CD14-positive monocyte (primary cell): Measurements from ENCODE around the gene FCN3. TPM values are rescaled to one million over a fixed set of nuclear protein-coding genes. Genes with fewer than 3 reads are reported as not detected.
A peak's percentile ranks its signal among the peaks of the same experiment; 100 is the strongest.

Source experiments
- DNase-seq, 3 donors: peaks; one replicate each; pipeline ENCODE4 v3.0.0-alpha.2; 2011 to 2022
- H2AFZ ChIP-seq: 2 replicates; pipeline ENCODE4 v1.6.0; 2012; ENCODE audit warnings: mild to moderate bottlenecking, low read depth, low read length, inconsistent platforms; ENCODE audit not compliant: insufficient read depth, poor library complexity, severe bottlenecking
- H3K27ac ChIP-seq, 2 donors: 1 replicate in 1 of 2; 2 replicates in 1 of 2; pipeline ENCODE4 v1.5.1; 2012 to 2013; ENCODE audit warnings: low read length in 2 of 2, control low read depth in 1 of 2, inconsistent platforms in 1 of 2, low read depth in 1 of 2, mild to moderate bottlenecking in 1 of 2
- H3K27me3 ChIP-seq, 2 donors: one replicate each; pipeline versions ENCODE4 v1.6.0 to v1.6.1; 2011 to 2013; ENCODE audit warnings: low read length in 2 of 2; ENCODE audit not compliant: control insufficient read depth in 2 of 2, insufficient read depth in 2 of 2
- H3K36me3 ChIP-seq, 2 donors: replicated peaks in 1 of 2; 1 replicate in 1 of 2; 2 replicates in 1 of 2; pipeline versions ENCODE4 v1.5.1 to v1.6.1; 2012 to 2013; ENCODE audit warnings: low read length in 2 of 2, control low read depth in 1 of 2, inconsistent platforms in 1 of 2, mild to moderate bottlenecking in 1 of 2; ENCODE audit not compliant: insufficient read depth in 2 of 2, control insufficient read depth in 1 of 2
- H3K4me1 ChIP-seq, 2 donors: 1 replicate in 1 of 2; 2 replicates in 1 of 2; pipeline versions ENCODE4 v1.5.1 to v1.6.1; 2012 to 2013; ENCODE audit warnings: low read length in 2 of 2, control low read depth in 1 of 2, inconsistent platforms in 1 of 2, mild to moderate bottlenecking in 1 of 2, moderate library complexity in 1 of 2; ENCODE audit not compliant: insufficient read depth in 2 of 2, control insufficient read depth in 1 of 2
- H3K4me2 ChIP-seq: replicated peaks from 2 replicates; pipeline ENCODE3; 2012; ENCODE audit warnings: low read length, moderate library complexity, mild to moderate bottlenecking; ENCODE audit not compliant: poor library complexity, severe bottlenecking; ENCODE audit errors: extremely low read depth
- H3K4me3 ChIP-seq, 3 experiments: fragments of 200-600 bp in 1 of 3; sonication (generic) in 1 of 3; replicated peaks in 1 of 3; 1 replicate in 2 of 3; 2 replicates in 1 of 3; pipeline ENCODE4 v1.5.1; 2011 to 2013; ENCODE audit warnings: low read length in 3 of 3, mild to moderate bottlenecking in 3 of 3, control low read depth in 2 of 3, low read depth in 2 of 3, inconsistent platforms in 1 of 3, moderate library complexity in 1 of 3
- H3K79me2 ChIP-seq: 2 replicates; pipeline ENCODE4 v1.6.0; 2012; ENCODE audit warnings: mild to moderate bottlenecking, control low read depth, inconsistent platforms, low read length, moderate library complexity; ENCODE audit not compliant: insufficient read depth
- H3K9ac ChIP-seq: 2 replicates; pipeline ENCODE4 v1.6.0; 2017; ENCODE audit warnings: low read length, mild to moderate bottlenecking; ENCODE audit not compliant: insufficient read depth, poor library complexity, severe bottlenecking
- H3K9me3 ChIP-seq, 2 donors: replicated peaks in 1 of 2; 1 replicate in 1 of 2; 2 replicates in 1 of 2; pipeline versions ENCODE4 v1.5.1 to v1.6.1; 2012 to 2013; ENCODE audit warnings: low read length in 2 of 2, control low read depth in 1 of 2; ENCODE audit not compliant: control insufficient read depth in 1 of 2, insufficient read depth in 1 of 2
- H4K20me1 ChIP-seq: 2 replicates; pipeline ENCODE4 v1.6.0; 2012; ENCODE audit warnings: mild to moderate bottlenecking, low read length, control low read depth, moderate library complexity; ENCODE audit not compliant: insufficient read depth
- H3K27ac Mint-ChIP-seq, 7 donors: one replicate each; pipeline ENCODE4 v1.8.0; 2020; ENCODE audit warnings: mild to moderate bottlenecking in 7 of 7, mixed read lengths in 7 of 7, moderate library complexity in 6 of 7, inconsistent platforms in 2 of 7
- H3K27me3 Mint-ChIP-seq, 3 donors: one replicate each; pipeline ENCODE4 v1.8.0; 2021 to 2022; ENCODE audit warnings: low read depth in 3 of 3, mild to moderate bottlenecking in 3 of 3, mixed read lengths in 3 of 3, moderate library complexity in 3 of 3, inconsistent platforms in 1 of 3
- H3K36me3 Mint-ChIP-seq, 2 donors: one replicate each; pipeline ENCODE4 v1.8.0; 2020; ENCODE audit warnings: mixed read lengths in 2 of 2, inconsistent platforms in 1 of 2, mild to moderate bottlenecking in 1 of 2
- H3K4me1 Mint-ChIP-seq: one replicate; pipeline ENCODE4 v1.8.0; 2020; ENCODE audit warnings: mild to moderate bottlenecking, mixed read lengths
- H3K4me3 Mint-ChIP-seq, 2 donors: one replicate each; pipeline ENCODE4 v1.8.0; 2020; ENCODE audit warnings: mild to moderate bottlenecking in 2 of 2, mixed read lengths in 2 of 2, moderate library complexity in 1 of 2
- H3K9me3 Mint-ChIP-seq, 7 donors: one replicate each; pipeline ENCODE4 v1.8.0; 2020 to 2022; ENCODE audit warnings: mixed read lengths in 7 of 7, mild to moderate bottlenecking in 6 of 7, moderate library complexity in 6 of 7, inconsistent platforms in 2 of 7
- WGBS: methylation state at CpG from one replicate; pipeline ENCODE4 v1.1.5; 2013; ENCODE audit warnings: missing lambda C conversion rate; ENCODE audit not compliant: insufficient coverage; 5-methylcytosine and 5-hydroxymethylcytosine counted together
- intact Hi-C, 2 donors: fragments of 100-400 bp; cut with micrococcal nuclease; formaldehyde crosslinking; loops; one replicate each; pipeline versions ENCODE4 v1.15.0 to v1.15.1; 2023
- polyA plus RNA-seq, 3 donors: library from polyadenylated mRNA; depleted of rRNA in 1 of 3; unstranded in 2 of 3; stranded (reverse) in 1 of 3; fragments of 300-500 nt in 2 of 3; fragments of >200 nt in 1 of 3; fragmentation: Illumina TruSeq in 2 of 3; gene quantifications; 1 replicate in 2 of 3; 2 replicates in 1 of 3; pipeline ENCODE4 v1.2.3, GENCODE V29; 2012 to 2021
- TF ChIP-seq, protein P1 (sequence below): fragments of 200-600 bp; IDR thresholded peaks from one replicate; pipeline ENCODE4 v1.8.0; 2022; ENCODE audit warnings: antibody characterized with exemption, mild to moderate bottlenecking

FCN3 gene
- polyA plus RNA-seq, 3 donors, result not detected

DNA sequence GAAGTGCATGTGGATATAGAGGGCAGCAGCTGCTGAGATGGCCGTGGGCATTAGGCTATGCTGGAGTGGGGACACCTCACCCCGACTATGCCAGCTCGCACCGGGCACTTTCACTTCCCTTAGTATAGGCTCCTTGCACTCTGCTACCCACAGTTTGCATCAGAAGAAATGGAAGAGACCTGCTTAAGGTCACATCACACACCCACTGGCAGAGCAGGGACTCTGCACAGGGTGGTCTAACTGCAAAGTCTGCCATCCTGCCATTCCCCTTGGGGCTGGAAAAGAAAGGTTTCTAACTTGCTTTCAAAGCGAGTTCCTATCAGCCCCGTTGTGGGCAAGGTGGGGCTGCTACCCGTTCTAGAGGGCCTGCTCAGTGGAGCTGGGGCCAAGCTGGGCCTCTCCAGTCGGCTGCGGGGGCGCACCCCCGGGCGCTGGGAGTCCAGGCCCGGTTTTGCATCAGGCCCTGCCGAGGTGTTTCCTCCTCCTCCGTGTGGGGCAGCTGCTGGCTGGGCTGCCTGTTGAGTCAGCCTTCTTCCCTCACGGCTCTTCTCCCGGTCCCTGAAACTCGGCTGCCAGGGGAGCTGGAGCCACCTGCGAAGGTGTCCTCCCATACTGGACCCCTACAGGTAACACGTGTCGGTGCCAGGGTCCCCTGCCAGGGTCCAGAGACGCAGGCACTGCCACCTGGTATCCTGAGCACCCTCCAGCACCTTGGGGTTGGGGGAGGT is 32.9 kb downstream of the FCN3 start, which contains the start of gene SYTL1:
SYTL1 (plus strand) TSS at position 498 of the 728 bp plus-strand sequence. CDS start 3,313 bp downstream, outside the sequence.
- Mint-ChIP-seq H3K4me3 (peak within 1 kb of the TSS; percentile 82 to 96), H3K4me1 (peaks cover 53% of the 10 kb centered on the region), H3K9me3 (no peaks in the 10 kb centered on the region), H3K36me3 (peaks cover 26 to 28% of the 10 kb centered on the region in 2 donors), H3K27ac (peak within 1 kb of the TSS; percentile 66 to 93 (median 84)), H3K27me3 (peaks cover 0 to 2% (median 0%) of the 10 kb centered on the region in 3 donors)
- H3K4me2 ChIP-seq, result peak within 1 kb of the TSS; percentile 96
- peak within 1 kb of the TSS; percentile 84 for H2AFZ ChIP-seq
- H3K9me3 ChIP-seq, result no peaks in the 10 kb centered on the region
- TF ChIP-seq, protein P1, sequence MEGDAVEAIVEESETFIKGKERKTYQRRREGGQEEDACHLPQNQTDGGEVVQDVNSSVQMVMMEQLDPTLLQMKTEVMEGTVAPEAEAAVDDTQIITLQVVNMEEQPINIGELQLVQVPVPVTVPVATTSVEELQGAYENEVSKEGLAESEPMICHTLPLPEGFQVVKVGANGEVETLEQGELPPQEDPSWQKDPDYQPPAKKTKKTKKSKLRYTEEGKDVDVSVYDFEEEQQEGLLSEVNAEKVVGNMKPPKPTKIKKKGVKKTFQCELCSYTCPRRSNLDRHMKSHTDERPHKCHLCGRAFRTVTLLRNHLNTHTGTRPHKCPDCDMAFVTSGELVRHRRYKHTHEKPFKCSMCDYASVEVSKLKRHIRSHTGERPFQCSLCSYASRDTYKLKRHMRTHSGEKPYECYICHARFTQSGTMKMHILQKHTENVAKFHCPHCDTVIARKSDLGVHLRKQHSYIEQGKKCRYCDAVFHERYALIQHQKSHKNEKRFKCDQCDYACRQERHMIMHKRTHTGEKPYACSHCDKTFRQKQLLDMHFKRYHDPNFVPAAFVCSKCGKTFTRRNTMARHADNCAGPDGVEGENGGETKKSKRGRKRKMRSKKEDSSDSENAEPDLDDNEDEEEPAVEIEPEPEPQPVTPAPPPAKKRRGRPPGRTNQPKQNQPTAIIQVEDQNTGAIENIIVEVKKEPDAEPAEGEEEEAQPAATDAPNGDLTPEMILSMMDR, result no peak
- 0% methylated on average over 15 of the region's 22 CpGs for WGBS
- peak within 1 kb of the TSS; percentile 39 to 87 (median 52) for H3K4me3 ChIP-seq
- H3K27me3 ChIP-seq, result no peaks in the 10 kb centered on the region
- intact Hi-C loops, result no loop called here
- H3K27ac ChIP-seq, result peak within 1 kb of the TSS; percentile 80 to 89
- H3K79me2 ChIP-seq, result peaks cover 35% of the 10 kb centered on the region
- H3K36me3 ChIP-seq, result peaks cover 6 to 19% of the 10 kb centered on the region in 2 donors
- H3K9ac ChIP-seq, result peak within 1 kb of the TSS; percentile 76
- DNase-seq, result peak; percentile 60 to 74 (median 66)
- peaks cover 44 to 55% of the 10 kb centered on the region in 2 donors for H3K4me1 ChIP-seq
- H4K20me1 ChIP-seq, result no peaks in the 10 kb centered on the region

DNA sequence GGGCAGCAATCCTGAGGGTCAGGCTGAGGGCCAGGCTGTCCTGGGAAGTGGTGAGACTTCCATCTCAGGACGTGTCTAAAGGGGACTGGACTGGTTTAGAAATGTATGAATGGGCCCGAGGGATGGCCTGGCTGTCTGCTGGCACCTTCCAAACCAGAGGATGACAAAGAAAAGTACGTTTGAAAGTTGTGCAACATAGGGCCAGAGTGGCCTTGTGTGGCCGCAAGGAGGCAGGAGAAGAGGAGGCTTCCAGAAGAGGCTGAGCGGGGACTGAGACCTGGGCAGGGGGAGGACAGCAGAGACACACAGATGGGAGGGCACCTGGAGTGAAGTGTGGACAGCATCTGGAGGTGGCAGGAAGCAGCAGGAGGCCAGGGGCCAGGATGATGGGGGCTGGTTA is 35.4 kb downstream of the FCN3 start:
- Histone ChIP-seq H3K9me3 (no peaks in the 10 kb centered on the region), H3K79me2 (peaks cover 22% of the 10 kb centered on the region), H3K4me1 (peaks cover 41 to 49% of the 10 kb centered on the region in 2 donors), H3K4me2 (no peak overlapping the region), H3K36me3 (peaks cover 26 to 27% of the 10 kb centered on the region in 2 donors), H4K20me1 (no peaks in the 10 kb centered on the region), H3K27me3 (no peaks in the 10 kb centered on the region), H3K4me3 (no peak overlapping the region), H3K27ac (no peak overlapping the region), H2AFZ (no peak overlapping the region), H3K9ac (no peak overlapping the region)
- WGBS, result 28% methylated on average over 5 of the region's 5 CpGs
- no peak overlapping the region for H3K4me3 Mint-ChIP-seq
- H3K27me3 Mint-ChIP-seq, result peaks cover 1 to 2% (median 2%) of the 10 kb centered on the region in 3 donors
- intact Hi-C loops, result no loop called here
- peaks cover 46% of the 10 kb centered on the region for H3K4me1 Mint-ChIP-seq
- DNase-seq, result peak in 1 of 3 donors; percentile 29
- H3K9me3 Mint-ChIP-seq, result no peaks in the 10 kb centered on the region
- TF ChIP-seq, protein P1, result no peak
- H3K36me3 Mint-ChIP-seq, result peaks cover 32 to 37% of the 10 kb centered on the region in 2 donors
- peak overlapping the region in 5 of 7 donors; percentile 4 to 83 (median 42) for H3K27ac Mint-ChIP-seq
